Right lobe of liver (tissue), 6 donors: ENCODE measurements around the gene HYOU1. TPM values are rescaled to one million over a fixed set of nuclear protein-coding genes. Genes with fewer than 3 reads are reported as not detected.

Source experiments
- ATAC-seq, 4 donors: fragments of 200-7000 bp; cut with Tn5 transposase; one replicate each; pipeline ENCODE4 v1.9.1; 2020; ENCODE audit warnings: mild to moderate bottlenecking in 4 of 4, moderate library complexity in 4 of 4
- DNase-seq, 3 donors: peaks; one replicate each; pipeline ENCODE4 v3.0.0-alpha.2; 2020
- H3K27ac ChIP-seq, 3 donors: fragments of 200-600 bp; one replicate each; pipeline ENCODE4 v1.8.0; 2022
- H3K27me3 ChIP-seq, 2 donors: fragments of 200-600 bp; one replicate each; pipeline ENCODE4 v1.8.0; 2022
- H3K36me3 ChIP-seq, 4 donors: fragments of 200-600 bp; sonication (generic) in 1 of 4; one replicate each; pipeline versions ENCODE4 v1.5.1 to v1.8.0; 2017 to 2022; ENCODE audit warnings: control low read depth in 1 of 4
- H3K4me1 ChIP-seq, 4 donors: fragments of 200-600 bp; sonication (generic) in 1 of 4; one replicate each; pipeline versions ENCODE4 v1.5.1 to v1.8.0; 2017 to 2022; ENCODE audit warnings: control low read depth in 1 of 4
- H3K4me3 ChIP-seq, 3 donors: fragments of 200-600 bp; one replicate each; pipeline ENCODE4 v1.8.0; 2022
- H3K9me3 ChIP-seq, 4 donors: fragments of 200-600 bp; sonication (generic) in 1 of 4; one replicate each; pipeline versions ENCODE4 v1.5.1 to v1.8.0; 2017 to 2022; ENCODE audit warnings: control low read depth in 1 of 4
- POLR2A ChIP-seq: fragments of 450-650 bp; IDR thresholded peaks from one replicate; pipeline ENCODE4 v1.6.1; 2017; ENCODE audit warnings: antibody characterized with exemption, mild to moderate bottlenecking
- WGBS: methylation state at CpG from one replicate; pipeline ENCODE4 v1.1.6; 2018; ENCODE audit warnings: low coverage, low lambda C conversion rate; ENCODE audit not compliant: insufficient coverage; ENCODE audit errors: missing lambda C conversion rate; 5-methylcytosine and 5-hydroxymethylcytosine counted together
- intact Hi-C, 2 donors: fragments of 100-400 bp; cut with DNase I; formaldehyde crosslinking; loops; one replicate each; pipeline versions ENCODE4 v1.11.2 to v1.14.1; 2022
- total RNA-seq, 6 experiments: library from RNA; depleted of rRNA in 2 of 6; stranded (reverse); fragments of >200 nt in 2 of 6; fragmentation: NEBNext Ultra II Directional in 3 of 6; extraction: Animal tissue kit (Norgen Biotek cat#: 25700) in 3 of 6; gene quantifications; one replicate each; pipeline versions ENCODE4 v1.1.0 to v1.2.4, GENCODE V29; 2016 to 2023
- TF ChIP-seq, protein P1 (sequence below), 4 donors: fragments of 200-600 bp in 3 of 4; fragments of 450-650 bp in 1 of 4; IDR thresholded peaks; one replicate each; pipeline versions ENCODE4 v1.5.1 to v1.8.0; 2016 to 2022; ENCODE audit warnings: antibody characterized with exemption in 4 of 4, mild to moderate bottlenecking in 2 of 4
- donor health status: DM: no; HTN: yes; CAD: no.
- donor health status: DM: no; HTN: no; CAD: no.
- donor health status: DM: no; HTN: no; CAD: no.
- donor health status: DM: no; HTN: yes; CAD: no.
- donor health status: DM: no; HTN: yes; CAD: no.

Gene HYOU1
- total RNA-seq, 6 experiments from 2014 or later = 107 to 202 (median 171) TPM

- WGBS = 68% methylated on average over 9 of the region's 9 CpGs
- TF ChIP-seq, protein P1, sequence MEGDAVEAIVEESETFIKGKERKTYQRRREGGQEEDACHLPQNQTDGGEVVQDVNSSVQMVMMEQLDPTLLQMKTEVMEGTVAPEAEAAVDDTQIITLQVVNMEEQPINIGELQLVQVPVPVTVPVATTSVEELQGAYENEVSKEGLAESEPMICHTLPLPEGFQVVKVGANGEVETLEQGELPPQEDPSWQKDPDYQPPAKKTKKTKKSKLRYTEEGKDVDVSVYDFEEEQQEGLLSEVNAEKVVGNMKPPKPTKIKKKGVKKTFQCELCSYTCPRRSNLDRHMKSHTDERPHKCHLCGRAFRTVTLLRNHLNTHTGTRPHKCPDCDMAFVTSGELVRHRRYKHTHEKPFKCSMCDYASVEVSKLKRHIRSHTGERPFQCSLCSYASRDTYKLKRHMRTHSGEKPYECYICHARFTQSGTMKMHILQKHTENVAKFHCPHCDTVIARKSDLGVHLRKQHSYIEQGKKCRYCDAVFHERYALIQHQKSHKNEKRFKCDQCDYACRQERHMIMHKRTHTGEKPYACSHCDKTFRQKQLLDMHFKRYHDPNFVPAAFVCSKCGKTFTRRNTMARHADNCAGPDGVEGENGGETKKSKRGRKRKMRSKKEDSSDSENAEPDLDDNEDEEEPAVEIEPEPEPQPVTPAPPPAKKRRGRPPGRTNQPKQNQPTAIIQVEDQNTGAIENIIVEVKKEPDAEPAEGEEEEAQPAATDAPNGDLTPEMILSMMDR (IDR thresholded peaks at IDR 0.05) = no peak
- no peak for TF ChIP-seq POLR2A
- DNase-seq (no peak), ATAC-seq (no peak)
- Histone ChIP-seq H3K27ac (no peak overlapping the region), H3K27me3 (no peaks in the 10 kb centered on the region), H3K36me3 (peaks cover 0 to 7% (median 0%) of the 10 kb centered on the region in 4 donors), H3K9me3 (no peaks in the 10 kb centered on the region), H3K4me3 (no peak overlapping the region), H3K4me1 (peaks cover 0 to 10% (median 3%) of the 10 kb centered on the region in 4 donors)
- intact Hi-C loops = no loop called here
Observed at GRCh38 chr11:119031912-119032280, 25.1 kb downstream of the HYOU1 start.

- H3K4me3 ChIP-seq = peak within 1 kb of the TSS; percentile 66 to 96 (median 81)
- DNase-seq = peak; percentile 99
Observed at GRCh38 chr11:119030329-119031047, 26.5 kb downstream of the HYOU1 start, which contains the start of gene SLC37A4. SLC37A4 (minus strand) TSS chr11:119030877.

DNA sequence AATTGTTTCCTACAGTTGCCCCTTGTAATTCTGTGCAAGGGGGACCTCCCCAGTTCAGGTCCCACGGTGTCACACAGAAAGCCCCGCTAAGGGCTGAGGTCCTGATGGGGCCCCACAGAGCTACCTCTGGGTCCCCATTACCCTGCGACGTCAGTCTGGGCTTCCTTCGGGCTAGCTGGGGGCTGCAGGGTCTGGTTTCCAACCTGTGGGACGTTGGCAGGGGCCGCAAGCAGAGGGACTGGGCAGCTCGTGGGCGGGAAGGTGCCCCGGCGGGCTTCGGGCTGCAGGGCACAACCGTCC is 27.0 kb downstream of the HYOU1 start:
- intact Hi-C loops = no loop called here
- 0% methylated on average over 2 of the region's 13 CpGs for WGBS
- ATAC-seq (no peak), DNase-seq (peak in 1 of 3 donors; percentile 55)
- Histone ChIP-seq H3K27me3 (no peaks in the 10 kb centered on the region), H3K27ac (peak overlapping the region; percentile 45 to 86 (median 67)), H3K36me3 (peaks cover 0 to 11% (median 5%) of the 10 kb centered on the region in 4 donors), H3K4me1 (peaks cover 2 to 29% (median 10%) of the 10 kb centered on the region in 4 donors), H3K9me3 (no peaks in the 10 kb centered on the region), H3K4me3 (peak overlapping the region; percentile 66 to 96 (median 81))
- TF ChIP-seq POLR2A = no peak
- TF ChIP-seq, protein P1 (IDR thresholded peaks at IDR 0.05) = no peak

More at GRCh38 chr11:119030329-119031047, 26.5 kb downstream of the HYOU1 start, which contains the start of gene SLC37A4:
- Histone ChIP-seq H3K27ac (peak within 1 kb of the TSS; percentile 45 to 86 (median 67)), H3K36me3 (peaks cover 0 to 11% (median 2%) of the 10 kb centered on the region in 4 donors), H3K4me1 (peaks cover 2 to 24% (median 8%) of the 10 kb centered on the region in 4 donors), H3K27me3 (no peaks in the 10 kb centered on the region), H3K9me3 (no peaks in the 10 kb centered on the region)
- peak; percentile 64 for TF ChIP-seq POLR2A
- TF ChIP-seq, protein P1 (IDR thresholded peaks at IDR 0.05) = peak in 2 of 4 donors; percentile 90 to 91
- intact Hi-C loops = no loop called here
- peak; percentile 72 to 86 (median 76) for ATAC-seq
- 0% methylated on average over 12 of the region's 67 CpGs for WGBS

- intact Hi-C loops = no loop called here
- WGBS = 5% methylated on average over 8 of the region's 10 CpGs
- no peaks in the 10 kb centered on the region for H3K27me3 ChIP-seq
- peaks cover 2 to 34% (median 13%) of the 10 kb centered on the region in 4 donors for H3K4me1 ChIP-seq
- DNase-seq = peak; percentile 77 to 95 (median 87)
- H3K9me3 ChIP-seq = no peaks in the 10 kb centered on the region
- peak overlapping the region; percentile 45 to 86 (median 67) for H3K27ac ChIP-seq
- peak; percentile 94 for TF ChIP-seq POLR2A
- TF ChIP-seq, protein P1 (IDR thresholded peaks at IDR 0.05) = no peak
- H3K4me3 ChIP-seq = peak overlapping the region; percentile 66 to 96 (median 81)
- H3K36me3 ChIP-seq = peaks cover 0 to 13% (median 7%) of the 10 kb centered on the region in 4 donors
- ATAC-seq = peak; percentile 51 to 71 (median 63)
Observed at GRCh38 chr11:119029340-119030028, 27.5 kb downstream of the HYOU1 start.
